ENCODE results near the gene DCAF11.

The DCAF11 gene

GRCh38 chr14:24100982-24101494, 13.5 kb upstream of the DCAF11 start:
- POLR2A ChIA-PET, result interaction anchor here (1.6 kb wide), 1 partner anchor 14 kb away, joined by 4 read pairs; the partner anchor contains the start of genes DCAF11 and NRL
- TF ChIP-seq ZNF548 (tag by site-specific recombination; IDR thresholded peaks at IDR 0.05) (no peak), ZFP3 (tag by site-specific recombination; IDR thresholded peaks at IDR 0.05; ENCODE audit: low read depth) (no peak), ZNF621 (tag by site-specific recombination; IDR thresholded peaks at IDR 0.05) (no peak), ZNF202 (tag by site-specific recombination; IDR thresholded peaks at IDR 0.05; ENCODE audit: borderline replicate concordance) (no peak), ZNF629 (tag by site-specific recombination; IDR thresholded peaks at IDR 0.05) (no peak), ZNF324 (tag by site-specific recombination; IDR thresholded peaks at IDR 0.05) (no peak)
- TF ChIP-seq, protein P1, sequence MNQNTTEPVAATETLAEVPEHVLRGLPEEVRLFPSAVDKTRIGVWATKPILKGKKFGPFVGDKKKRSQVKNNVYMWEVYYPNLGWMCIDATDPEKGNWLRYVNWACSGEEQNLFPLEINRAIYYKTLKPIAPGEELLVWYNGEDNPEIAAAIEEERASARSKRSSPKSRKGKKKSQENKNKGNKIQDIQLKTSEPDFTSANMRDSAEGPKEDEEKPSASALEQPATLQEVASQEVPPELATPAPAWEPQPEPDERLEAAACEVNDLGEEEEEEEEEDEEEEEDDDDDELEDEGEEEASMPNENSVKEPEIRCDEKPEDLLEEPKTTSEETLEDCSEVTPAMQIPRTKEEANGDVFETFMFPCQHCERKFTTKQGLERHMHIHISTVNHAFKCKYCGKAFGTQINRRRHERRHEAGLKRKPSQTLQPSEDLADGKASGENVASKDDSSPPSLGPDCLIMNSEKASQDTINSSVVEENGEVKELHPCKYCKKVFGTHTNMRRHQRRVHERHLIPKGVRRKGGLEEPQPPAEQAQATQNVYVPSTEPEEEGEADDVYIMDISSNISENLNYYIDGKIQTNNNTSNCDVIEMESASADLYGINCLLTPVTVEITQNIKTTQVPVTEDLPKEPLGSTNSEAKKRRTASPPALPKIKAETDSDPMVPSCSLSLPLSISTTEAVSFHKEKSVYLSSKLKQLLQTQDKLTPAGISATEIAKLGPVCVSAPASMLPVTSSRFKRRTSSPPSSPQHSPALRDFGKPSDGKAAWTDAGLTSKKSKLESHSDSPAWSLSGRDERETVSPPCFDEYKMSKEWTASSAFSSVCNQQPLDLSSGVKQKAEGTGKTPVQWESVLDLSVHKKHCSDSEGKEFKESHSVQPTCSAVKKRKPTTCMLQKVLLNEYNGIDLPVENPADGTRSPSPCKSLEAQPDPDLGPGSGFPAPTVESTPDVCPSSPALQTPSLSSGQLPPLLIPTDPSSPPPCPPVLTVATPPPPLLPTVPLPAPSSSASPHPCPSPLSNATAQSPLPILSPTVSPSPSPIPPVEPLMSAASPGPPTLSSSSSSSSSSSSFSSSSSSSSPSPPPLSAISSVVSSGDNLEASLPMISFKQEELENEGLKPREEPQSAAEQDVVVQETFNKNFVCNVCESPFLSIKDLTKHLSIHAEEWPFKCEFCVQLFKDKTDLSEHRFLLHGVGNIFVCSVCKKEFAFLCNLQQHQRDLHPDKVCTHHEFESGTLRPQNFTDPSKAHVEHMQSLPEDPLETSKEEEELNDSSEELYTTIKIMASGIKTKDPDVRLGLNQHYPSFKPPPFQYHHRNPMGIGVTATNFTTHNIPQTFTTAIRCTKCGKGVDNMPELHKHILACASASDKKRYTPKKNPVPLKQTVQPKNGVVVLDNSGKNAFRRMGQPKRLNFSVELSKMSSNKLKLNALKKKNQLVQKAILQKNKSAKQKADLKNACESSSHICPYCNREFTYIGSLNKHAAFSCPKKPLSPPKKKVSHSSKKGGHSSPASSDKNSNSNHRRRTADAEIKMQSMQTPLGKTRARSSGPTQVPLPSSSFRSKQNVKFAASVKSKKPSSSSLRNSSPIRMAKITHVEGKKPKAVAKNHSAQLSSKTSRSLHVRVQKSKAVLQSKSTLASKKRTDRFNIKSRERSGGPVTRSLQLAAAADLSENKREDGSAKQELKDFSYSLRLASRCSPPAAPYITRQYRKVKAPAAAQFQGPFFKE (tag by site-specific recombination; IDR thresholded peaks at IDR 0.05; ENCODE audit: borderline replicate concordance), result no peak
- TF ChIP-seq, protein P2, sequence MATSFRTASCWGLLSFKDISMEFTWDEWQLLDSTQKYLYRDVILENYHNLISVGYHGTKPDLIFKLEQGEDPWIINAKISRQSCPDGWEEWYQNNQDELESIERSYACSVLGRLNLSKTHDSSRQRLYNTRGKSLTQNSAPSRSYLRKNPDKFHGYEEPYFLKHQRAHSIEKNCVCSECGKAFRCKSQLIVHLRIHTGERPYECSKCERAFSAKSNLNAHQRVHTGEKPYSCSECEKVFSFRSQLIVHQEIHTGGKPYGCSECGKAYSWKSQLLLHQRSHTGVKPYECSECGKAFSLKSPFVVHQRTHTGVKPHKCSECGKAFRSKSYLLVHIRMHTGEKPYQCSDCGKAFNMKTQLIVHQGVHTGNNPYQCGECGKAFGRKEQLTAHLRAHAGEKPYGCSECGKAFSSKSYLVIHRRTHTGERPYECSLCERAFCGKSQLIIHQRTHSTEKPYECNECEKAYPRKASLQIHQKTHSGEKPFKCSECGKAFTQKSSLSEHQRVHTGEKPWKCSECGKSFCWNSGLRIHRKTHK (tag by site-specific recombination; IDR thresholded peaks at IDR 0.05), result no peak
- Histone ChIP-seq H3K4me3 (ENCODE audit: low read depth, low read length) (no peak overlapping the region), H3K27ac (ENCODE audit: extremely low read depth, low read depth, low read length) (no peak overlapping the region), H3K9me3 (ENCODE audit: control insufficient read depth, insufficient read depth, low read depth, low read length) (no peaks in the 10 kb centered on the region), H3K36me3 (ENCODE audit: control insufficient read depth in 2 of 2, insufficient read depth in 1 of 2, low read length in 2 of 2) (peaks cover 0 to 59% of the 10 kb centered on the region in 2 experiments; a peak in 2 of 3 replicates), H3K4me1 (ENCODE audit: control insufficient read depth, insufficient read depth, low read length) (no peaks in the 10 kb centered on the region)
- CTCF ChIA-PET, result interaction anchor here (1.6 to 2.1 kb wide), 2 partner anchors 8 to 60 kb away, joined by 7 to 13 read pairs; partner anchors contain the start of gene IRF9

DNA sequence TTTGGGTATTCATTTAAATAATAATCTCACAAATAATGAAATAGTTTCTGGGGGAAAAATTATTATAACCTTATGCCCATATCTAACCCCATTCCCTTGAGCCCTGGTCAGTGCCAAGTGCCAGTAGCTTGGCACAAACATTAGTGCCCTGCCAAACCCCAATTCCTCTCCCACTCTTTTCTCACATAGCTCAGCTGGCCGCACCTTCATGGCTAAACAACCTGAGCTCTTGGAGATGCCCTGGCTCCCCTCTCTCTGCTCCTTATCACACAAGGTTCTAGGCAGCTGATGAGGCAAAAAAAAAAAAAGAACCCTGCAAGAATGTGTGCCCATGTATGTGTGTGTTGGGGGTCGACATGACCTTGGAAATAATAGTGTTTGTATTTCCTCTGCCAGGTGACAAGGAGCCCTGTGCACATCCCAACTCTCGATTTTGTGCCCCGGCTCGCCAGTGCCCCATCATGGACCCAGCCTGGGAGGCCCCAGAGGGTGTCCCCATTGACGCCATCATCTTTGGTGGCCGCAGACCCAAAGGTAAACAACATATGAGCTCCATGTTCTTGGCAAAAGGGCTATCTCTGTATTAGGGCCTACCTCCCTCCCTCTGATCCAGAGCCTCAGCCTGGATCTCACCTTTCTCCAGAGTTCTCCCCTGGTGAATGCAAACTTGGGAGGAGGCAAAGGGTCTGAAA, 12.1 kb upstream of the DCAF11 start:
- Histone ChIP-seq H3K9me3 (ENCODE audit: control insufficient read depth, insufficient read depth, low read depth, low read length) (no peaks in the 10 kb centered on the region), H3K36me3 (ENCODE audit: control insufficient read depth in 2 of 2, insufficient read depth in 1 of 2, low read length in 2 of 2) (peaks cover 0 to 53% of the 10 kb centered on the region in 2 experiments; a peak in 2 of 3 replicates), H3K4me1 (ENCODE audit: control insufficient read depth, insufficient read depth, low read length) (no peaks in the 10 kb centered on the region), H3K4me3 (ENCODE audit: low read depth, low read length) (no peak overlapping the region), H3K27ac (ENCODE audit: extremely low read depth, low read depth, low read length) (no peak overlapping the region)
- TF ChIP-seq ZSCAN16 (tag by site-specific recombination; IDR thresholded peaks at IDR 0.05), result no peak
- TF ChIP-seq, protein P3, sequence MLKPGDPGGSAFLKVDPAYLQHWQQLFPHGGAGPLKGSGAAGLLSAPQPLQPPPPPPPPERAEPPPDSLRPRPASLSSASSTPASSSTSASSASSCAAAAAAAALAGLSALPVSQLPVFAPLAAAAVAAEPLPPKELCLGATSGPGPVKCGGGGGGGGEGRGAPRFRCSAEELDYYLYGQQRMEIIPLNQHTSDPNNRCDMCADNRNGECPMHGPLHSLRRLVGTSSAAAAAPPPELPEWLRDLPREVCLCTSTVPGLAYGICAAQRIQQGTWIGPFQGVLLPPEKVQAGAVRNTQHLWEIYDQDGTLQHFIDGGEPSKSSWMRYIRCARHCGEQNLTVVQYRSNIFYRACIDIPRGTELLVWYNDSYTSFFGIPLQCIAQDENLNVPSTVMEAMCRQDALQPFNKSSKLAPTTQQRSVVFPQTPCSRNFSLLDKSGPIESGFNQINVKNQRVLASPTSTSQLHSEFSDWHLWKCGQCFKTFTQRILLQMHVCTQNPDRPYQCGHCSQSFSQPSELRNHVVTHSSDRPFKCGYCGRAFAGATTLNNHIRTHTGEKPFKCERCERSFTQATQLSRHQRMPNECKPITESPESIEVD (tag by site-specific recombination; IDR thresholded peaks at IDR 0.05), result no peak
- TF ChIP-seq ATF2 (tag by site-specific recombination; IDR thresholded peaks at IDR 0.05; ENCODE audit: low read depth), result no peak
- TF ChIP-seq SP7 (tag by site-specific recombination; IDR thresholded peaks at IDR 0.05), result no peak
- TF ChIP-seq, protein P4, sequence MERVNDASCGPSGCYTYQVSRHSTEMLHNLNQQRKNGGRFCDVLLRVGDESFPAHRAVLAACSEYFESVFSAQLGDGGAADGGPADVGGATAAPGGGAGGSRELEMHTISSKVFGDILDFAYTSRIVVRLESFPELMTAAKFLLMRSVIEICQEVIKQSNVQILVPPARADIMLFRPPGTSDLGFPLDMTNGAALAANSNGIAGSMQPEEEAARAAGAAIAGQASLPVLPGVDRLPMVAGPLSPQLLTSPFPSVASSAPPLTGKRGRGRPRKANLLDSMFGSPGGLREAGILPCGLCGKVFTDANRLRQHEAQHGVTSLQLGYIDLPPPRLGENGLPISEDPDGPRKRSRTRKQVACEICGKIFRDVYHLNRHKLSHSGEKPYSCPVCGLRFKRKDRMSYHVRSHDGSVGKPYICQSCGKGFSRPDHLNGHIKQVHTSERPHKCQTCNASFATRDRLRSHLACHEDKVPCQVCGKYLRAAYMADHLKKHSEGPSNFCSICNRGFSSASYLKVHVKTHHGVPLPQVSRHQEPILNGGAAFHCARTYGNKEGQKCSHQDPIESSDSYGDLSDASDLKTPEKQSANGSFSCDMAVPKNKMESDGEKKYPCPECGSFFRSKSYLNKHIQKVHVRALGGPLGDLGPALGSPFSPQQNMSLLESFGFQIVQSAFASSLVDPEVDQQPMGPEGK (tag by site-specific recombination; IDR thresholded peaks at IDR 0.05), result no peak
- POLR2A ChIA-PET, result interaction anchor here (0.7 to 1.9 kb wide), 5 partner anchors 8 to 1109 kb away, joined by 3 to 14 read pairs (median 3); partner anchors contain the start of genes DCAF11 and PCK2
- CTCF ChIA-PET, result interaction anchor here (0.7 to 8.9 kb wide), 3 partner anchors 9 to 22 kb away, joined by 3 to 145 read pairs (median 6); partner anchors contain the start of gene PCK2
